ENCODE measurements around the gene PEX16. TPM values are rescaled to one million over a fixed set of nuclear protein-coding genes. Genes with fewer than 3 reads are reported as not detected.
"Not testable (repeated sequence)": the region's sequence is repeated elsewhere in the genome, so short reads cannot be mapped to it uniquely, and the experiment has no call there.

The PEX16 gene
- polyA plus RNA-seq, 1 donor from 2014 or later = 61.1 TPM

DNA sequence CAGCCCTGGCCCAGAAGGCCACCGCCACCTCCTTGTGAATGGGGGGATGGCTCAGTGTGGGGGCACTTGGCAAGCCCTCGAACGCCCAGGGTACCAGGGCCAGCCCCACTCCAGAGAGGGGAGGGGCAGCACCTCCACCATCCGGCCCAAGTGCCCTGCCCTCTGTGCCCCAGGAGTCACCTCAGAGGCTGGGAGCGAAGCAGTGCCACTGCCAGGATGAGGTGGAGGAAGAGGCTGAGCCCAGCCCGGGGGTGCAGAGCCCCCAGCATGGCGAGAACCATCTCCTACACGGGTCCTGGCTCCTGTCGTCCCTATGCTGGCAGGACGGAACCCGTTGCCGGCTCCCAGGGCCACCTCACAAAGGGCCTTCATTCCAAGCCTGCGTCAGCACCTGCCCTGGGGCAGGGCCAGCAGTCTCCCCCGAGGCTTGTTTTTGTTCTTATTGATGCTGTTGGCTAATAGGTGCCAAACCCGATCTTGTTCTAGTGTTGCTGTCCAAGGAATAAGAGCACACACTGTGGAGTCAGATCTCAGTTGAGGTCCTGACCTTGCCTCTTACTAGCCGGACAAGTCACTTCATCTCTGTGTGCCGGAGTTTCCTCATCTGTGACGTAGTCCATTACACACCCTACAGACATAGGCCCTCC is 10.6 kb downstream of the PEX16 start, which contains the start of gene FREY1:
FREY1 (minus strand) TSS at position 307 of the 647 bp plus-strand sequence; CDS start at position 281, 26 bp downstream.
- Histone ChIP-seq H3K9ac (ENCODE audit: low read length) (no peak within 1 kb of the TSS), H4K20me1 (ENCODE audit: insufficient read depth) (peaks cover 3% of the 10 kb centered on the region), H3K4me3 (ENCODE audit: low read length) (no peak within 1 kb of the TSS), H3K9me2 (ENCODE audit: insufficient read depth, low read length) (no peaks in the 10 kb centered on the region), H3K4me2 (ENCODE audit: low read length) (no peak within 1 kb of the TSS), H3K79me2 (replicated peaks; ENCODE audit: insufficient read depth, low read length) (peaks cover 10% of the 10 kb centered on the region), H3K9me3 (ENCODE audit: low read length) (no peaks in the 10 kb centered on the region), H3K36me3 (ENCODE audit: insufficient read depth, low read length) (no peaks in the 10 kb centered on the region), H2AFZ (ENCODE audit: low read depth, low read length) (no peak within 1 kb of the TSS), H3F3A (ENCODE audit: insufficient read depth, low read length, poor library complexity, severe bottlenecking) (no peaks in the 10 kb centered on the region), H3K27me3 (ENCODE audit: insufficient read depth, low read depth, low read length) (no peaks in the 10 kb centered on the region), H3K27ac (ENCODE audit: low read length) (no peak within 1 kb of the TSS)
- TF ChIP-seq RAD21 (conservative IDR thresholded peaks at IDR 0.05) = no peak

DNA sequence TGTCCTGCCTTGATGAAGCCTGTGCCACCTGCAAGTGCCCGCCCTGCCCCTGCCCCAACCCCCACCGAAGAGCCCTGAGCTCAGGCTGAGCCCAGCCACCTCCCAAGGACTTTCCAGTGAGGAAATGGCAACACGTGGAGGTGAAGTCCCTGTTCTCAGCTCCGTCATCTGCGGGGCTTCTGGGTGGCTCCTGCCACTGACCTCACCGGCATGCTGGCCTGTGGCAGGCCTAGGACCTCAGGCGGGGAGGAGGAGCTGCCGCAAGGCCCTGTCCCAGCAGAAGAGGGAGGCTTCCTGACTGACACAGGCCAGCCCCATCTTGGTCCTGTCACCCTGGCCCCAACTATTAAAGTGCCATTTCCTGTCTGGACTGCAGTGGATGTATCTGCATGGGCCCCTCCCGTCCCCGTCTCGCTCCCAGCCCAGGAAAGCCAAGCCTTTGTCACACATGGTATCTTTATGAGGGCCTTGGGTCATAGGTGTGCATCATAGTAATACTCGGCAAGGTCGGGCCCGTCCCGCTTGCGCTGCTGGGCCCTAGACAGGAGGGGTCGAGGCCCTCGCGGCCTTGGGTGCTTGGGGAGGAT is 11.5 kb downstream of the PEX16 start:
- H2AFZ ChIP-seq (ENCODE audit: low read depth, low read length) = no peak overlapping the region
- H4K20me1 ChIP-seq (ENCODE audit: insufficient read depth) = peaks cover 3% of the 10 kb centered on the region
- H3K27me3 ChIP-seq (ENCODE audit: insufficient read depth, low read depth, low read length) = no peaks in the 10 kb centered on the region
- no peaks in the 10 kb centered on the region for H3K9me2 ChIP-seq (ENCODE audit: insufficient read depth, low read length)
- H3K4me3 ChIP-seq (ENCODE audit: low read length) = no peak overlapping the region
- peak; percentile 3 for TF ChIP-seq POLR2AphosphoS5 (IDR thresholded peaks at IDR 0.05)
- no peak for TF ChIP-seq MXI1 (conservative IDR thresholded peaks at IDR 0.05; ENCODE audit: poor library complexity, severe bottlenecking)
- TF ChIP-seq EZH2 (IDR thresholded peaks at IDR 0.05; ENCODE audit: borderline replicate concordance, insufficient read depth, low read length, poor library complexity, severe bottlenecking) = no peak
- TF ChIP-seq, protein P1, sequence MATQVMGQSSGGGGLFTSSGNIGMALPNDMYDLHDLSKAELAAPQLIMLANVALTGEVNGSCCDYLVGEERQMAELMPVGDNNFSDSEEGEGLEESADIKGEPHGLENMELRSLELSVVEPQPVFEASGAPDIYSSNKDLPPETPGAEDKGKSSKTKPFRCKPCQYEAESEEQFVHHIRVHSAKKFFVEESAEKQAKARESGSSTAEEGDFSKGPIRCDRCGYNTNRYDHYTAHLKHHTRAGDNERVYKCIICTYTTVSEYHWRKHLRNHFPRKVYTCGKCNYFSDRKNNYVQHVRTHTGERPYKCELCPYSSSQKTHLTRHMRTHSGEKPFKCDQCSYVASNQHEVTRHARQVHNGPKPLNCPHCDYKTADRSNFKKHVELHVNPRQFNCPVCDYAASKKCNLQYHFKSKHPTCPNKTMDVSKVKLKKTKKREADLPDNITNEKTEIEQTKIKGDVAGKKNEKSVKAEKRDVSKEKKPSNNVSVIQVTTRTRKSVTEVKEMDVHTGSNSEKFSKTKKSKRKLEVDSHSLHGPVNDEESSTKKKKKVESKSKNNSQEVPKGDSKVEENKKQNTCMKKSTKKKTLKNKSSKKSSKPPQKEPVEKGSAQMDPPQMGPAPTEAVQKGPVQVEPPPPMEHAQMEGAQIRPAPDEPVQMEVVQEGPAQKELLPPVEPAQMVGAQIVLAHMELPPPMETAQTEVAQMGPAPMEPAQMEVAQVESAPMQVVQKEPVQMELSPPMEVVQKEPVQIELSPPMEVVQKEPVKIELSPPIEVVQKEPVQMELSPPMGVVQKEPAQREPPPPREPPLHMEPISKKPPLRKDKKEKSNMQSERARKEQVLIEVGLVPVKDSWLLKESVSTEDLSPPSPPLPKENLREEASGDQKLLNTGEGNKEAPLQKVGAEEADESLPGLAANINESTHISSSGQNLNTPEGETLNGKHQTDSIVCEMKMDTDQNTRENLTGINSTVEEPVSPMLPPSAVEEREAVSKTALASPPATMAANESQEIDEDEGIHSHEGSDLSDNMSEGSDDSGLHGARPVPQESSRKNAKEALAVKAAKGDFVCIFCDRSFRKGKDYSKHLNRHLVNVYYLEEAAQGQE (IDR thresholded peaks at IDR 0.05; ENCODE audit: borderline replicate concordance) = no peak
- TF ChIP-seq TAF1 (IDR thresholded peaks at IDR 0.05; ENCODE audit: low read depth) = no peak
- H3K4me2 ChIP-seq (ENCODE audit: low read length) = no peak overlapping the region
- no peaks in the 10 kb centered on the region for H3K9me3 ChIP-seq (ENCODE audit: low read length)
- no peak overlapping the region for H3K27ac ChIP-seq (ENCODE audit: low read length)
- no peaks in the 10 kb centered on the region for H3K36me3 ChIP-seq (ENCODE audit: insufficient read depth, low read length)
- H3K9ac ChIP-seq (ENCODE audit: low read length) = no peak overlapping the region
- H3F3A ChIP-seq (ENCODE audit: insufficient read depth, low read length, poor library complexity, severe bottlenecking) = no peaks in the 10 kb centered on the region
- peaks cover 17% of the 10 kb centered on the region for H3K79me2 ChIP-seq (replicated peaks; ENCODE audit: insufficient read depth, low read length)

DNA sequence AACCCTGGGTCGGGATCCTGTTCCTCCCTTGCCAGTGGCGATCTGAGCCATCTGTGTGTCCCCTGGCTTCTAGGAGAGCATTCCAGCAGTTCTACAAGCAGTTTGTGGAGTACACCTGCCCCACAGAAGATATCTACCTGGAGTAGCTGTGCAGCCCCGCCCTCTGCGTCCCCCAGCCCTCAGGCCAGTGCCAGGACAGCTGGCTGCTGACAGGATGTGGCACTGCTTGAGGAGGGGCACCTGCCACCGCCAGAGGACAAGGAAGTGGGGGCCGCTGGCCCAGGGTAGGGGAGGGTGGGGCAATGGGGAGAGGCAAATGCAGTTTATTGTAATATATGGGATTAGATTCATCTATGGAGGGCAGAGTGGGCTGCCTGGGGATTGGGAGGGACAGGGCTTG is 12.1 kb downstream of the PEX16 start:
- not testable (repeated sequence) for H3K4me3 ChIP-seq (ENCODE audit: low read length); H2AFZ ChIP-seq (ENCODE audit: low read depth, low read length); H3K9me3 ChIP-seq (ENCODE audit: low read length); H3K9ac ChIP-seq (ENCODE audit: low read length); H3K27me3 ChIP-seq (ENCODE audit: insufficient read depth, low read depth, low read length); H3F3A ChIP-seq (ENCODE audit: insufficient read depth, low read length, poor library complexity, severe bottlenecking); H3K27ac ChIP-seq (ENCODE audit: low read length); H4K20me1 ChIP-seq (ENCODE audit: insufficient read depth); H3K36me3 ChIP-seq (ENCODE audit: insufficient read depth, low read length); H3K9me2 ChIP-seq (ENCODE audit: insufficient read depth, low read length); H3K4me2 ChIP-seq (ENCODE audit: low read length)
- H3K79me2 ChIP-seq (replicated peaks; ENCODE audit: insufficient read depth, low read length) = peaks cover 23% of the 10 kb centered on the region
